SK-N-SH (cell line): ENCODE results near the gene AGO1. TPM values are rescaled to one million over a fixed set of nuclear protein-coding genes. Genes with fewer than 3 reads are reported as not detected.

Experiments
- CTCF ChIA-PET: fragments of 300-600, 350-600 bp; formaldehyde crosslinking; extraction: SDS; loops from one replicate; lab custom pipeline; 2021; lab: Yijun Ruan, JAX
- POLR2A ChIA-PET: fragments of 350-600 bp; sonication (Branson Sonifier 250); formaldehyde crosslinking; extraction: SDS; loops from one replicate; lab custom pipeline; 2020; ENCODE audit warnings: antibody characterized with exemption, inconsistent platforms; lab: Yijun Ruan, JAX
- DNase-seq: peaks from one replicate; pipeline ENCODE4 v3.0.0; 2012
- H2AFZ ChIP-seq: fragments of 200-600 bp; sonication (generic); 2 replicates; pipeline ENCODE4 v1.8.1; 2016; ENCODE audit warnings: antibody characterized with exemption, mild to moderate bottlenecking, low read depth
- H3F3A ChIP-seq: fragments of 200-600 bp; sonication (generic); replicated peaks from 2 replicates; pipeline ENCODE3; 2016; ENCODE audit warnings: antibody characterized with exemption, mild to moderate bottlenecking; ENCODE audit not compliant: insufficient read depth
- H3K27ac ChIP-seq, 2 experiments: fragments of 200-500 bp in 1 of 2; fragments of 200-600 bp in 1 of 2; sonication (Bioruptor generic) in 1 of 2; sonication (generic), shearing (Covaris generic) in 1 of 2; 2 replicates each; pipeline versions ENCODE4 v1.5.1 to v1.6.1; 2014 to 2016; ENCODE audit warnings: low read depth in 2 of 2, inconsistent platforms in 1 of 2, low read length in 1 of 2, mild to moderate bottlenecking in 1 of 2, mixed read lengths in 1 of 2
- H3K27me3 ChIP-seq: fragments of 200-600 bp; sonication (generic), shearing (Covaris generic); 2 replicates; pipeline ENCODE4 v1.6.1; 2016; ENCODE audit warnings: mixed run types; ENCODE audit not compliant: insufficient read depth
- H3K36me3 ChIP-seq, 2 experiments: fragments of 200-500 bp in 1 of 2; fragments of 200-600 bp in 1 of 2; sonication (Bioruptor generic) in 1 of 2; sonication (generic) in 1 of 2; replicated peaks in 1 of 2; 2 replicates each; pipeline versions ENCODE3 to v1.5.1; 2014 to 2016; ENCODE audit warnings: low read length in 1 of 2, mild to moderate bottlenecking in 1 of 2; ENCODE audit not compliant: insufficient read depth in 2 of 2, control insufficient read depth in 1 of 2
- H3K4me1 ChIP-seq, 2 experiments: fragments of 200-500 bp in 1 of 2; fragments of 200-600 bp in 1 of 2; sonication (Bioruptor generic) in 1 of 2; sonication (generic), shearing (Covaris generic) in 1 of 2; 2 replicates each; pipeline versions ENCODE4 v1.5.1 to v1.6.1; 2014 to 2016; ENCODE audit warnings: low read depth in 1 of 2, low read length in 1 of 2, mixed run types in 1 of 2; ENCODE audit not compliant: insufficient read depth in 2 of 2, control insufficient read depth in 1 of 2
- H3K4me2 ChIP-seq: fragments of 200-600 bp; sonication (generic), shearing (Covaris generic); 2 replicates; pipeline ENCODE4 v1.6.1; 2017; ENCODE audit warnings: mixed run types
- H3K4me3 ChIP-seq, 2 experiments: fragments of 200-500 bp in 1 of 2; fragments of 200-600 bp in 1 of 2; sonication (Bioruptor generic) in 1 of 2; sonication (generic), shearing (Covaris generic) in 1 of 2; 2 replicates each; pipeline versions ENCODE4 v1.5.1 to v1.8.1; 2014 to 2016; ENCODE audit warnings: low read depth in 2 of 2, inconsistent platforms in 1 of 2, low read length in 1 of 2, mild to moderate bottlenecking in 1 of 2, mixed read lengths in 1 of 2, moderate library complexity in 1 of 2
- H3K79me2 ChIP-seq: fragments of 200-600 bp; sonication (generic); 2 replicates; pipeline ENCODE4 v1.8.1; 2017; ENCODE audit warnings: mild to moderate bottlenecking; ENCODE audit not compliant: insufficient read depth
- H3K9ac ChIP-seq: fragments of 200-600 bp; sonication (generic); 2 replicates; pipeline ENCODE4 v1.6.1; 2017; ENCODE audit warnings: mixed run types
- H3K9me2 ChIP-seq: fragments of 200-600 bp; sonication (generic); 2 replicates; pipeline ENCODE4 v1.6.1; 2017; ENCODE audit warnings: mixed run types
- H3K9me3 ChIP-seq: fragments of 200-600 bp; sonication (generic); 2 replicates; pipeline ENCODE4 v1.6.1; 2017; ENCODE audit warnings: mixed run types, mild to moderate bottlenecking, moderate library complexity
- H4K20me1 ChIP-seq: fragments of 200-600 bp; sonication (generic); 2 replicates; pipeline ENCODE4 v1.6.1; 2017; ENCODE audit warnings: mild to moderate bottlenecking, mixed run types; ENCODE audit not compliant: insufficient read depth
- CHD2 ChIP-seq: fragments of 150-350 bp; IDR thresholded peaks from 2 replicates; pipeline ENCODE4 v1.6.1; 2018; ENCODE audit warnings: low read length; ENCODE audit not compliant: partially characterized antibody
- EP300 ChIP-seq, 2 experiments: IDR thresholded peaks; 2 replicates each; pipeline versions ENCODE4 v1.4.0 to v1.6.1; 2012; ENCODE audit warnings: borderline replicate concordance in 1 of 2, low read depth in 1 of 2, low read length in 1 of 2
- FOSL2 ChIP-seq: IDR thresholded peaks from 2 replicates; pipeline ENCODE4 v1.4.0; 2012; ENCODE audit warnings: low read depth, mild to moderate bottlenecking, moderate library complexity, borderline replicate concordance
- FOXM1 ChIP-seq: IDR thresholded peaks from 2 replicates; pipeline ENCODE4 v1.4.0; 2012; ENCODE audit warnings: low read depth, mild to moderate bottlenecking
- GABPA ChIP-seq: IDR thresholded peaks from 2 replicates; pipeline ENCODE4 v1.4.0; 2012; ENCODE audit warnings: low read depth, mild to moderate bottlenecking
- GATA2 ChIP-seq: sonication (generic); formaldehyde crosslinking; IDR thresholded peaks from 2 replicates; pipeline ENCODE4 v1.5.0; 2020; ENCODE audit warnings: mild to moderate bottlenecking, missing genetic modification reagents
- MXI1 ChIP-seq: IDR thresholded peaks from 2 replicates; pipeline ENCODE4 v1.6.1; 2012; ENCODE audit warnings: mild to moderate bottlenecking, low read depth, low read length, improper control_type of control experiment
- NFIC ChIP-seq: IDR thresholded peaks from 2 replicates; pipeline ENCODE4 v1.4.0; 2012; ENCODE audit warnings: borderline replicate concordance
- NRF1 ChIP-seq: IDR thresholded peaks from 2 replicates; pipeline ENCODE4 v1.6.1; 2012; ENCODE audit warnings: low read depth, mild to moderate bottlenecking, low read length
- POLR2AphosphoS5 ChIP-seq: IDR thresholded peaks from 2 replicates; pipeline ENCODE4 v1.6.1; 2012; ENCODE audit warnings: low read depth, low read length
- RAD21 ChIP-seq: IDR thresholded peaks from 2 replicates; pipeline ENCODE4 v1.6.1; 2012; ENCODE audit warnings: mild to moderate bottlenecking, low read length
- RCOR1 ChIP-seq: fragments of 150-350 bp; IDR thresholded peaks from 2 replicates; pipeline ENCODE4 v1.6.1; 2017; ENCODE audit warnings: antibody characterized with exemption, low read length
- RXRA ChIP-seq: IDR thresholded peaks from 2 replicates; pipeline ENCODE4 v1.4.0; 2012; ENCODE audit warnings: low read depth, mild to moderate bottlenecking, borderline replicate concordance
- SIN3A ChIP-seq: IDR thresholded peaks from 2 replicates; pipeline ENCODE4 v1.6.1; 2012; ENCODE audit warnings: low read depth, mild to moderate bottlenecking, low read length, moderate library complexity, borderline replicate concordance
- TAF1 ChIP-seq: IDR thresholded peaks from 2 replicates; pipeline ENCODE4 v1.6.1; 2012; ENCODE audit warnings: low read depth, mild to moderate bottlenecking, low read length, moderate library complexity, borderline replicate concordance
- TCF12 ChIP-seq: IDR thresholded peaks from 2 replicates; pipeline ENCODE4 v1.4.0; 2012
- ZBTB33 ChIP-seq: IDR thresholded peaks from 2 replicates; pipeline ENCODE4 v1.4.0; 2012; ENCODE audit warnings: low read depth, borderline replicate concordance
- WGBS: methylation state at CpG from one replicate; pipeline ENCODE4 v1.1.6; 2017; ENCODE audit warnings: low lambda C conversion rate; 5-methylcytosine and 5-hydroxymethylcytosine counted together
- polyA plus RNA-seq, 3 experiments: library from polyadenylated mRNA; depleted of rRNA; stranded (reverse); fragments of >200 nt; gene quantifications; 2 replicates each; pipeline ENCODE4 v1.2.3, GENCODE V29; 2012
- TF ChIP-seq, protein P1 (sequence below): IDR thresholded peaks from 2 replicates; pipeline ENCODE4 v1.4.0; 2012; ENCODE audit warnings: low read depth
- TF ChIP-seq, protein P2 (sequence below): IDR thresholded peaks from 2 replicates; pipeline ENCODE4 v1.4.0; 2012; ENCODE audit warnings: low read depth, borderline replicate concordance
- TF ChIP-seq, protein P3 (sequence below): IDR thresholded peaks from 2 replicates; pipeline ENCODE4; 2012

The AGO1 gene
- polyA plus RNA-seq, 1 of the 3 experiments (the other 2 are of a cell fraction) = 7.8 TPM

DNA sequence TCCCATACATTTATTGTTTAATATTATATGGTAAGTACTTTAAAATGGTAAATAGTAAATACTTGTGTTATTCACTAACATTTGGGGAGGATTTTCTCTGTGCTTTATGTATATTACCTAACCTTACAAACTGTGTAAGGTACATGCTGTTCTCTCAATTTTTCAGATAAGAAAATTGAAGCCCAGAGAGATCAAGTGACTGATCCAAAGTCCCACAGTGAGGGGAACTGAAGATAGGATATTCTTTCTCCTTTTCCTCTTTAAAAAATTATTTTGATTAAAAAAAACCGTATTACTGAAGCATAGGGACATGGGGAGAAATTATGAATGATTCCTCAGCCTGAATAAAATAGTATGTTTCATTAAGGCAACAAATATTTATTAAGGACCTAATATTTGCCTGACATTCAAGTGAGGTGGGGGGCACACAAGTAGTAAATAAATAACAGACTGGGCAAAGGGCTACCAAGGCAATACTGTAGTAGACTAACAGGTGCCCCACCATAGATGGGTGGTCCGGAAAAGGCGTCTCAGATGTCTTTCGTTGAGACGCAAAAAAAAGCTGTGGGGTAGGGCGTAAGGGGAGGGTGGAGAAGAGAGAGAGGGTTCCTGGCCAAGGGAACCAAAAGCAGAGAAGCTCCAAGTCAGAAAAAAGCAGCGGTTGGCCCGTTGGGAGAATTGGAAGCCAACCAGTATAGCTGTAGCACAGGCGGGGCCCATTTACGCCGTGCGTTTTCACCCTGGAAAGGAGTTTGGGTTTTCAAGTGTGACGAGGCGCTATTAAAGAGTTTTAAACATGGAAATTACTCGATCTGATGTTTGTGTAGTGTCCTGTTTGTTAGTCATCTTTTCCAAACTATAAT, 47.0 kb downstream of the AGO1 start:
- H3K27me3 ChIP-seq = no peaks in the 10 kb centered on the region
- 6% methylated on average over 15 of the region's 15 CpGs for WGBS
- peaks cover 45% of the 10 kb centered on the region for H3K79me2 ChIP-seq
- ChIA-PET CTCF (interaction anchor here (0.8 to 1.7 kb wide), 6 partner anchors 24 to 205 kb away, joined by 3 to 5 read pairs (median 4); partner anchors contain the start of gene AGO1), POLR2A (interaction anchor here (0.5 to 1.7 kb wide), 4 partner anchors 164 to 662 kb away, joined by 3 to 7 read pairs (median 4); no protein-coding TSS in a partner anchor)
- DNase-seq = peak; percentile 60
- H3K9me3 ChIP-seq = no peaks in the 10 kb centered on the region
- TF ChIP-seq NRF1 (no peak), MXI1 (peak; percentile 17; the same call in 1 of the 2 replicates), GATA2 (CRISPR knock-in tag) (no peak)
- H3K4me1 ChIP-seq = peaks cover 11 to 17% of the 10 kb centered on the region in 2 experiments; a peak in 3 of 4 replicates
- H3F3A ChIP-seq = peaks cover 14% of the 10 kb centered on the region
- H3K4me2 ChIP-seq = peak overlapping the region; percentile 84
- H4K20me1 ChIP-seq = no peaks in the 10 kb centered on the region
- no peaks in the 10 kb centered on the region for H3K9me2 ChIP-seq
- H2AFZ ChIP-seq = peak overlapping the region; percentile 61; the same call in 1 of the 2 replicates
- peak overlapping the region; percentile 84 to 93 for H3K27ac ChIP-seq
- H3K9ac ChIP-seq = peak overlapping the region; percentile 91
- H3K4me3 ChIP-seq = peak overlapping the region; percentile 85 to 95
- peaks cover 5 to 10% of the 10 kb centered on the region in 2 experiments for H3K36me3 ChIP-seq

DNA sequence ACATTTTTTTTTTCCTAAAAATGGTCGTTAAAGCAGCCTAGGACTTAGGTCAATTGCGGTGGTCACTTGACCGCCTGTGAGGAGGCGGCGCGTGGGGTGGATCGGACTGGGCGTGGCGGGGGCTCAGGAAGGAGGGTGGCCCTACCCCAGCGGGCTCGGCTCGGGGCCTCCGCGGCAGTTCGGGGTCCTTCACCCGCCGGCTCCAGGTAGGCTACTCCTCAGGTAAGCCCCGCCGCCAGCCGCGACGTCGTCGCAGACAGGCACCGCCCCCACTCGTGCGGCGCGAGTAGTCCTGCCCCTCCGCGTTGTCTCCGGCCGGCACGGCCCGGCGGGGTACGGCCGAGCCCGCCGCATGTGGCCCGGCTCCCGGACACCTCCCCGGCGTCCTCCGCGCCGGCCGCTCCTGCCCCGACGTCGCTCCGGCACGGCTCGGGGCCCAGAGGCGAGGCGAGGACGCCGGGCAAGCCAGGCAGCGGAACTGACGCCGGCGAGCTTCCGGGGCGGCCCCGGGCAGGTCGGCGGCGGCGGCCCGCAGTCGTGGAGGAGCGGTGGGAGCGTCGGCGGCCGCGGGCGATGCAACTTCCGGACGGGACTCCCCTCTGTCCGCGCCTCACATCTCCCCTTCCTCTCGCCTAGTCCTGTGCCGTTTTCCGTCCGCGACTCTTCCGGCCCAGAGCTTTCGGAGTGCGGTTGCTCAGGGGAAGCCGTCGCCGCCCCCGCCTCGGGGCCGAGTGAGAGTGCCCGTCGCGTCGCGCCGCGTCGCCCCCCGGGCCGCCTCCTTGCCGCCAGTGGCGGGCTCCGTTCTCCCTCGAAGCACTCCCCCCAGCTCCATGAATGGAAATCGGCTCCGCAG, 47.8 kb downstream of the AGO1 start, which contains the start of gene AGO3:
TSS of gene AGO3 (plus strand) at position 513 of the 853 bp plus-strand sequence. CDS start at position 835, 322 bp downstream.
- H4K20me1 ChIP-seq = no peaks in the 10 kb centered on the region
- H3K27me3 ChIP-seq = no peaks in the 10 kb centered on the region
- ChIA-PET CTCF (interaction anchor here (0.7 to 1.6 kb wide), 5 partner anchors 47 to 204 kb away, joined by 3 to 5 read pairs (median 3); partner anchors contain the start of gene AGO1), POLR2A (interaction anchor here (0.6 to 1.7 kb wide), 3 partner anchors 163 to 663 kb away, joined by 3 to 7 read pairs (median 4); no protein-coding TSS in a partner anchor)
- H2AFZ ChIP-seq = peak within 1 kb of the TSS; percentile 85
- H3K27ac ChIP-seq = peak within 1 kb of the TSS; percentile 84 to 93
- DNase-seq = peak; percentile 95
- H3K36me3 ChIP-seq = peaks cover 0 to 6% of the 10 kb centered on the region in 2 experiments
- H3K4me1 ChIP-seq = peaks cover 15 to 23% of the 10 kb centered on the region in 2 experiments; a peak in 3 of 4 replicates
- H3K4me2 ChIP-seq = peak within 1 kb of the TSS; percentile 84
- H3K9ac ChIP-seq = peak within 1 kb of the TSS; percentile 91
- no peaks in the 10 kb centered on the region for H3K9me3 ChIP-seq
- H3K9me2 ChIP-seq = no peaks in the 10 kb centered on the region
- H3K4me3 ChIP-seq = peak within 1 kb of the TSS; percentile 85 to 95
- 0% methylated on average over 17 of the region's 112 CpGs for WGBS
- H3K79me2 ChIP-seq = peaks cover 53% of the 10 kb centered on the region
- H3F3A ChIP-seq = peaks cover 17% of the 10 kb centered on the region
- TF ChIP-seq GABPA (peak; percentile 88), NFIC (no peak), MXI1 (peak; percentile 19; the same call in 1 of the 2 replicates), TCF12 (no peak), RAD21 (no peak), RCOR1 (no peak; the same call in 1 of the 2 replicates), CHD2 (no peak), TAF1 (peak; percentile 85), NRF1 (no peak), EP300 (IDR thresholded peaks at IDR 0.05; ENCODE audit: borderline replicate concordance in 1 of 2, low read depth in 1 of 2, low read length in 1 of 2) (no peak; a peak in 1 of 4 replicates), POLR2AphosphoS5 (peak; percentile 63; the same call in 1 of the 2 replicates), FOSL2 (peak; percentile 2; the same call in 1 of the 2 replicates), SIN3A (no peak), RXRA (no peak), FOXM1 (no peak), ZBTB33 (no peak)
- TF ChIP-seq, protein P1, sequence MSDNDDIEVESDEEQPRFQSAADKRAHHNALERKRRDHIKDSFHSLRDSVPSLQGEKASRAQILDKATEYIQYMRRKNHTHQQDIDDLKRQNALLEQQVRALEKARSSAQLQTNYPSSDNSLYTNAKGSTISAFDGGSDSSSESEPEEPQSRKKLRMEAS = peak; percentile 67
- TF ChIP-seq, protein P2, sequence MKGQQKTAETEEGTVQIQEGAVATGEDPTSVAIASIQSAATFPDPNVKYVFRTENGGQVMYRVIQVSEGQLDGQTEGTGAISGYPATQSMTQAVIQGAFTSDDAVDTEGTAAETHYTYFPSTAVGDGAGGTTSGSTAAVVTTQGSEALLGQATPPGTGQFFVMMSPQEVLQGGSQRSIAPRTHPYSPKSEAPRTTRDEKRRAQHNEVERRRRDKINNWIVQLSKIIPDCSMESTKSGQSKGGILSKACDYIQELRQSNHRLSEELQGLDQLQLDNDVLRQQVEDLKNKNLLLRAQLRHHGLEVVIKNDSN = 0 out of 2 replicates have a peak, but pooled peaks have one; percentile 18
- TF ChIP-seq, protein P3, sequence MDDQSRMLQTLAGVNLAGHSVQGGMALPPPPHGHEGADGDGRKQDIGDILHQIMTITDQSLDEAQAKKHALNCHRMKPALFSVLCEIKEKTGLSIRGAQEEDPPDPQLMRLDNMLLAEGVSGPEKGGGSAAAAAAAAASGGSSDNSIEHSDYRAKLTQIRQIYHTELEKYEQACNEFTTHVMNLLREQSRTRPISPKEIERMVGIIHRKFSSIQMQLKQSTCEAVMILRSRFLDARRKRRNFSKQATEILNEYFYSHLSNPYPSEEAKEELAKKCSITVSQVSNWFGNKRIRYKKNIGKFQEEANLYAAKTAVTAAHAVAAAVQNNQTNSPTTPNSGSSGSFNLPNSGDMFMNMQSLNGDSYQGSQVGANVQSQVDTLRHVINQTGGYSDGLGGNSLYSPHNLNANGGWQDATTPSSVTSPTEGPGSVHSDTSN = no peak; the same call in 1 of the 2 replicates
